ENCODE data around the gene G3BP2.

DNA sequence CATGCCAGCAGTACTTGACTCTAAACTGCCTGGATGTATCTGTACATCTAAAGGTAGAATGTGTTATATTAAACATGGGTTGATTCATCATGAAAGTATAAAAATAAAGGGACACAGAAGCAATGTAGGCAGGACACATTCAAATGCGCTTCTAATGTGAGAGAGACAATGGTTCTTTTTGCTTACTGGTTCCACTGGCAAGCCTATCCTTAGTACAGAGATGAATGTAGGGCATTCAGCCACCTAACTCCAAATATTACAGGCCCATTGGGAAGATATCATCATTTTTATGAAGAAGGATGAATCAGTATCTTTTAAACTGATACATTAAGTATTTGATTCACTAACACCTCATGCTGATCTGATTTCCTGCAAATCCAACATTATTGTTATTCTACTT is 60.9 kb downstream of the G3BP2 start:
- TF ChIP-seq CTCF (IDR thresholded peaks at IDR 0.05 in 2 of 3, conservative IDR thresholded peaks at IDR 0.05 in 1 of 3; ENCODE audit: control insufficient read depth in 2 of 3, extremely low read depth in 1 of 3, insufficient read depth in 1 of 3, low read depth in 3 of 3, low read length in 3 of 3) (no peak), POLR2A (IDR thresholded peaks at IDR 0.05; ENCODE audit: low read depth, low read length) (no peak), CHD2 (IDR thresholded peaks at IDR 0.05; ENCODE audit: borderline replicate concordance, low read depth, low read length) (no peak), SP1 (IDR thresholded peaks at IDR 0.05; ENCODE audit: low read depth, low read length) (no peak), USF2 (IDR thresholded peaks at IDR 0.05; ENCODE audit: borderline replicate concordance, low read depth, low read length) (no peak), TARDBP (IDR thresholded peaks at IDR 0.05; ENCODE audit: borderline replicate concordance) (no peak), CREM (IDR thresholded peaks at IDR 0.05; ENCODE audit: low read depth) (no peak), SUZ12 (IDR thresholded peaks at IDR 0.05; ENCODE audit: unreplicated experiment) (no peak), POLR2AphosphoS5 (IDR thresholded peaks at IDR 0.05; ENCODE audit: low read length) (no peak), NFYB (IDR thresholded peaks at IDR 0.05; ENCODE audit: insufficient read depth, low read depth, low read length) (no peak), ZNF274 (IDR thresholded peaks at IDR 0.05; ENCODE audit: insufficient read depth, insufficient read length) (no peak)
